ENCODE results near the gene PDCD11.

The PDCD11 gene

GRCh38 chr10:103451091-103451813 is 54.8 kb downstream of the PDCD11 start:
- no peak for DNase-seq (ENCODE audit: low read depth)
- H3K4me3 ChIP-seq (ENCODE audit: low read length), result no peak overlapping the region
- no peak for TF ChIP-seq CTCF (conservative IDR thresholded peaks at IDR 0.05; ENCODE audit: low read depth, low read length)

- H3K4me3 ChIP-seq (ENCODE audit: low read length), result peak within 1 kb of the TSS; percentile 50
- DNase-seq (ENCODE audit: low read depth), result no peak
These were observed 55.5 kb downstream of the PDCD11 start, which contains the start of gene CALHM2 for GRCh38 chr10:103451831-103452505. CALHM2 (minus strand) TSS chr10:103452370; CDS start chr10:103449941, 2,429 bp downstream.

GRCh38 chr10:103452506-103453230 is 56.2 kb downstream of the PDCD11 start:
- DNase-seq (ENCODE audit: low read depth), result no peak
- TF ChIP-seq CTCF (conservative IDR thresholded peaks at IDR 0.05; ENCODE audit: low read depth, low read length), result no peak
- peak overlapping the region; percentile 50 for H3K4me3 ChIP-seq (ENCODE audit: low read length)

More at GRCh38 chr10:103451831-103452505, 55.5 kb downstream of the PDCD11 start, which contains the start of gene CALHM2:
- no peak for TF ChIP-seq CTCF (conservative IDR thresholded peaks at IDR 0.05; ENCODE audit: low read depth, low read length)

GRCh38 chr10:103454026-103454425 is 57.6 kb downstream of the PDCD11 start:
- H3K4me3 ChIP-seq (ENCODE audit: low read length), result no peak overlapping the region
- DNase-seq (ENCODE audit: low read depth), result no peak
- TF ChIP-seq CTCF (conservative IDR thresholded peaks at IDR 0.05; ENCODE audit: low read depth, low read length), result no peak

GRCh38 chr10:103455235-103455634 is 58.8 kb downstream of the PDCD11 start:
- DNase-seq (ENCODE audit: low read depth), result no peak
- no peak for TF ChIP-seq CTCF (conservative IDR thresholded peaks at IDR 0.05; ENCODE audit: low read depth, low read length)
- H3K4me3 ChIP-seq (ENCODE audit: low read length), result no peak overlapping the region

- H3K4me3 ChIP-seq (ENCODE audit: low read length), result no peak overlapping the region
- no peak for DNase-seq (ENCODE audit: low read depth)
- TF ChIP-seq CTCF (conservative IDR thresholded peaks at IDR 0.05; ENCODE audit: low read depth, low read length), result no peak
These were observed 59.7 kb downstream of the PDCD11 start for GRCh38 chr10:103456074-103456660.
